ENCODE measurements around the gene HSBP1L1.

The HSBP1L1 gene

GRCh38 chr18:79918615-79919011 is 45.8 kb upstream of the HSBP1L1 start:
- TF ChIP-seq YY1 (IDR thresholded peaks at IDR 0.05; ENCODE audit: insufficient read depth, insufficient read length), result no peak
- H3K4me1 ChIP-seq (ENCODE audit: insufficient read depth, insufficient read length), result peaks cover 8% of the 10 kb centered on the region
- no peak for DNase-seq (ENCODE audit: low read depth, low spot score)

GRCh38 chr18:79919089-79919488 is 45.4 kb upstream of the HSBP1L1 start:
- Histone ChIP-seq H3K4me3 (ENCODE audit: insufficient read length, low read depth) (no peak overlapping the region), H3K9me3 (ENCODE audit: insufficient read depth, low read length) (no peaks in the 10 kb centered on the region), H3K27me3 (ENCODE audit: insufficient read depth, insufficient read length) (no peaks in the 10 kb centered on the region), H3K4me1 (ENCODE audit: insufficient read depth, insufficient read length) (peaks cover 8% of the 10 kb centered on the region), H3K36me3 (ENCODE audit: insufficient read depth, insufficient read length, low read length) (peaks cover 13% of the 10 kb centered on the region), H3K9ac (ENCODE audit: insufficient read length, low read depth) (no peak overlapping the region)
- no peak for DNase-seq (ENCODE audit: low read depth, low spot score)
- no peak for TF ChIP-seq YY1 (IDR thresholded peaks at IDR 0.05; ENCODE audit: insufficient read depth, insufficient read length)
- TF ChIP-seq ZNF274 (IDR thresholded peaks at IDR 0.05; ENCODE audit: low read depth, low read length), result no peak
- no peak for TF ChIP-seq SUZ12 (IDR thresholded peaks at IDR 0.05; ENCODE audit: extremely low read depth, insufficient read depth, insufficient read length)

More at GRCh38 chr18:79918615-79919011, 45.8 kb upstream of the HSBP1L1 start:
- no peak overlapping the region for H3K9ac ChIP-seq (ENCODE audit: insufficient read length, low read depth)
- H3K27me3 ChIP-seq (ENCODE audit: insufficient read depth, insufficient read length), result no peaks in the 10 kb centered on the region
- no peaks in the 10 kb centered on the region for H3K9me3 ChIP-seq (ENCODE audit: insufficient read depth, low read length)
- H3K36me3 ChIP-seq (ENCODE audit: insufficient read depth, insufficient read length, low read length), result peaks cover 11% of the 10 kb centered on the region
- no peak overlapping the region for H3K4me3 ChIP-seq (ENCODE audit: insufficient read length, low read depth)

- peaks cover 23% of the 10 kb centered on the region for H3K36me3 ChIP-seq (ENCODE audit: insufficient read depth, insufficient read length, low read length)
- no peaks in the 10 kb centered on the region for H3K9me3 ChIP-seq (ENCODE audit: insufficient read depth, low read length)
- no peaks in the 10 kb centered on the region for H3K27me3 ChIP-seq (ENCODE audit: insufficient read depth, insufficient read length)
- peaks cover 5% of the 10 kb centered on the region for H3K4me1 ChIP-seq (ENCODE audit: insufficient read depth, insufficient read length)
- TF ChIP-seq YY1 (IDR thresholded peaks at IDR 0.05; ENCODE audit: insufficient read depth, insufficient read length) (no peak), ZNF274 (IDR thresholded peaks at IDR 0.05; ENCODE audit: low read depth, low read length) (no peak), SUZ12 (IDR thresholded peaks at IDR 0.05; ENCODE audit: extremely low read depth, insufficient read depth, insufficient read length) (no peak)
- DNase-seq (ENCODE audit: low read depth, low spot score), result no peak
- H3K4me3 ChIP-seq (ENCODE audit: insufficient read length, low read depth), result no peak overlapping the region
- H3K9ac ChIP-seq (ENCODE audit: insufficient read length, low read depth), result no peak overlapping the region
Observed at GRCh38 chr18:79921984-79922965, 42.2 kb upstream of the HSBP1L1 start.

GRCh38 chr18:79922971-79923411 is 41.5 kb upstream of the HSBP1L1 start:
- DNase-seq (ENCODE audit: low read depth, low spot score), result no peak
- H3K36me3 ChIP-seq (ENCODE audit: insufficient read depth, insufficient read length, low read length), result peaks cover 23% of the 10 kb centered on the region
- TF ChIP-seq SUZ12 (IDR thresholded peaks at IDR 0.05; ENCODE audit: extremely low read depth, insufficient read depth, insufficient read length), result no peak
- TF ChIP-seq YY1 (IDR thresholded peaks at IDR 0.05; ENCODE audit: insufficient read depth, insufficient read length), result no peak
- no peak for TF ChIP-seq ZNF274 (IDR thresholded peaks at IDR 0.05; ENCODE audit: low read depth, low read length)
- no peak overlapping the region for H3K9ac ChIP-seq (ENCODE audit: insufficient read length, low read depth)
- no peaks in the 10 kb centered on the region for H3K27me3 ChIP-seq (ENCODE audit: insufficient read depth, insufficient read length)
- H3K4me3 ChIP-seq (ENCODE audit: insufficient read length, low read depth), result no peak overlapping the region
- peaks cover 5% of the 10 kb centered on the region for H3K4me1 ChIP-seq (ENCODE audit: insufficient read depth, insufficient read length)
- no peaks in the 10 kb centered on the region for H3K9me3 ChIP-seq (ENCODE audit: insufficient read depth, low read length)

GRCh38 chr18:79923896-79924585 is 40.4 kb upstream of the HSBP1L1 start:
- Histone ChIP-seq H3K27me3 (ENCODE audit: insufficient read depth, insufficient read length) (no peaks in the 10 kb centered on the region), H3K9me3 (ENCODE audit: insufficient read depth, low read length) (peaks cover 1% of the 10 kb centered on the region; the same call in 1 of the 2 replicates), H3K4me1 (ENCODE audit: insufficient read depth, insufficient read length) (peaks cover 5% of the 10 kb centered on the region), H3K4me3 (ENCODE audit: insufficient read length, low read depth) (no peak overlapping the region), H3K36me3 (ENCODE audit: insufficient read depth, insufficient read length, low read length) (peaks cover 15% of the 10 kb centered on the region), H3K9ac (ENCODE audit: insufficient read length, low read depth) (no peak overlapping the region)
- TF ChIP-seq ZNF274 (IDR thresholded peaks at IDR 0.05; ENCODE audit: low read depth, low read length), result no peak
- no peak for TF ChIP-seq YY1 (IDR thresholded peaks at IDR 0.05; ENCODE audit: insufficient read depth, insufficient read length)
- no peak for TF ChIP-seq SUZ12 (IDR thresholded peaks at IDR 0.05; ENCODE audit: extremely low read depth, insufficient read depth, insufficient read length)
- no peak for DNase-seq (ENCODE audit: low read depth, low spot score)

GRCh38 chr18:79924814-79925731 is 39.4 kb upstream of the HSBP1L1 start:
- Histone ChIP-seq H3K9ac (ENCODE audit: insufficient read length, low read depth) (no peak overlapping the region), H3K9me3 (ENCODE audit: insufficient read depth, low read length) (peaks cover 12% of the 10 kb centered on the region), H3K4me1 (ENCODE audit: insufficient read depth, insufficient read length) (peaks cover 5% of the 10 kb centered on the region), H3K4me3 (ENCODE audit: insufficient read length, low read depth) (no peak overlapping the region), H3K36me3 (ENCODE audit: insufficient read depth, insufficient read length, low read length) (peaks cover 14% of the 10 kb centered on the region), H3K27me3 (ENCODE audit: insufficient read depth, insufficient read length) (no peaks in the 10 kb centered on the region)
- TF ChIP-seq SUZ12 (IDR thresholded peaks at IDR 0.05; ENCODE audit: extremely low read depth, insufficient read depth, insufficient read length) (no peak), YY1 (IDR thresholded peaks at IDR 0.05; ENCODE audit: insufficient read depth, insufficient read length) (no peak), ZNF274 (IDR thresholded peaks at IDR 0.05; ENCODE audit: low read depth, low read length) (no peak)
- DNase-seq (ENCODE audit: low read depth, low spot score), result no peak

Data from NT2/D1 (cell line).